ENCODE results near the gene TET1.

GRCh38 chr10:68665841-68666240 lies 105.7 kb downstream of the TET1 start:
- TF ChIP-seq CTCF (conservative IDR thresholded peaks at IDR 0.05; ENCODE audit: low read length) (no peak), EZH2phosphoT487 (IDR thresholded peaks at IDR 0.05; ENCODE audit: borderline replicate concordance, low read depth, low read length) (no peak)
